DND-41 (cell line): ENCODE results near the gene GRID1.

ENCODE experiments used
- ATAC-seq: fragments of 200-7000 bp; cut with Tn5 transposase; 3 replicates; pipeline ENCODE4 v1.9.1; 2021; ENCODE audit warnings: low read depth; ENCODE audit not compliant: insufficient read depth
- DNase-seq: peaks from one replicate; pipeline ENCODE4 v3.0.0-alpha.2; 2020
- H2AFZ ChIP-seq: 2 replicates; pipeline ENCODE4 v1.6.0; 2012; ENCODE audit warnings: low read depth, low read length
- H3K27ac ChIP-seq: 2 replicates; pipeline ENCODE4 v1.5.1; 2012; ENCODE audit warnings: low read length, inconsistent platforms
- H3K27me3 ChIP-seq: fragments of 200-600 bp; sonication (generic); 2 replicates; pipeline ENCODE4 v1.6.0; 2012; ENCODE audit warnings: low read length, mild to moderate bottlenecking, inconsistent platforms; ENCODE audit not compliant: insufficient read depth, poor library complexity
- H3K36me3 ChIP-seq: 2 replicates; pipeline ENCODE4 v1.5.1; 2012; ENCODE audit warnings: low read length, inconsistent platforms; ENCODE audit not compliant: insufficient read depth
- H3K4me1 ChIP-seq: 2 replicates; pipeline ENCODE4 v1.5.1; 2012; ENCODE audit warnings: mild to moderate bottlenecking, low read length; ENCODE audit not compliant: insufficient read depth
- H3K4me2 ChIP-seq: 2 replicates; pipeline ENCODE4 v1.6.0; 2012; ENCODE audit warnings: mild to moderate bottlenecking, moderate library complexity, low read length, inconsistent platforms; ENCODE audit not compliant: insufficient read depth
- H3K4me3 ChIP-seq, 2 experiments: fragments of 200-600 bp in 1 of 2; shearing (Covaris generic) in 1 of 2; 2 replicates each; pipeline ENCODE4 v1.5.1; 2012 to 2016; ENCODE audit warnings: inconsistent platforms in 2 of 2, low read length in 2 of 2, mild to moderate bottlenecking in 2 of 2, low read depth in 1 of 2, moderate library complexity in 1 of 2
- H3K79me2 ChIP-seq: 2 replicates; pipeline ENCODE4 v1.6.0; 2012; ENCODE audit warnings: low read length, inconsistent platforms; ENCODE audit not compliant: insufficient read depth
- H3K9ac ChIP-seq: 2 replicates; pipeline ENCODE4 v1.6.0; 2012; ENCODE audit warnings: low read depth, mild to moderate bottlenecking, inconsistent platforms, low read length, moderate library complexity
- H3K9me3 ChIP-seq: 2 replicates; pipeline ENCODE4 v1.5.1; 2012; ENCODE audit warnings: low read length, moderate library complexity, mild to moderate bottlenecking, inconsistent platforms; ENCODE audit not compliant: insufficient read depth, severe bottlenecking
- H4K20me1 ChIP-seq: 2 replicates; pipeline ENCODE4 v1.6.0; 2012; ENCODE audit warnings: low read length; ENCODE audit not compliant: insufficient read depth
- CTCF ChIP-seq: IDR thresholded peaks from 2 replicates; pipeline ENCODE4 v1.5.1; 2012; ENCODE audit warnings: borderline replicate concordance, low read length, moderate library complexity, mild to moderate bottlenecking; ENCODE audit not compliant: poor library complexity, severe bottlenecking; ENCODE audit errors: extremely low read depth
- EZH2 ChIP-seq: IDR thresholded peaks from 3 replicates; pipeline ENCODE4 v1.6.1; 2012; ENCODE audit warnings: borderline replicate concordance, low read depth, mild to moderate bottlenecking, moderate library complexity, low read length, inconsistent platforms; ENCODE audit not compliant: severe bottlenecking

The GRID1 gene

GRCh38 chr10:86410542-86411124, 44.0 kb upstream of the GRID1 start:
- Histone ChIP-seq H3K79me2 (no peaks in the 10 kb centered on the region), H3K9me3 (no peaks in the 10 kb centered on the region), H3K4me1 (peaks cover 48% of the 10 kb centered on the region), H4K20me1 (no peaks in the 10 kb centered on the region), H3K27ac (peak overlapping the region; percentile 95), H3K4me3 (peak overlapping the region in 1 of 2 experiments; percentile 43; a peak in 2 of 4 replicates), H3K9ac (peak overlapping the region; percentile 47), H2AFZ (peak overlapping the region; percentile 62), H3K27me3 (no peaks in the 10 kb centered on the region), H3K4me2 (peak overlapping the region; percentile 60), H3K36me3 (no peaks in the 10 kb centered on the region)
- ATAC-seq (no peak), DNase-seq (no peak)
- no peak for TF ChIP-seq CTCF
- no peak for TF ChIP-seq EZH2

- H2AFZ ChIP-seq, result no peak overlapping the region
- ATAC-seq, result no peak
- H3K27me3 ChIP-seq, result no peaks in the 10 kb centered on the region
- H3K4me2 ChIP-seq, result no peak overlapping the region
- peaks cover 40% of the 10 kb centered on the region for H3K4me1 ChIP-seq
- H3K9me3 ChIP-seq, result no peaks in the 10 kb centered on the region
- H3K27ac ChIP-seq, result no peak overlapping the region
- TF ChIP-seq CTCF (no peak), EZH2 (no peak)
- H4K20me1 ChIP-seq, result no peaks in the 10 kb centered on the region
- H3K9ac ChIP-seq, result no peak overlapping the region
- DNase-seq, result no peak
- no peak overlapping the region for H3K4me3 ChIP-seq
- H3K79me2 ChIP-seq, result no peaks in the 10 kb centered on the region
- H3K36me3 ChIP-seq, result no peaks in the 10 kb centered on the region
Observed at GRCh38 chr10:86409183-86409582, 42.6 kb upstream of the GRID1 start.

- Histone ChIP-seq H3K9ac (no peak overlapping the region), H3K4me1 (peaks cover 16% of the 10 kb centered on the region), H4K20me1 (no peaks in the 10 kb centered on the region), H3K4me3 (no peak overlapping the region), H3K36me3 (no peaks in the 10 kb centered on the region), H2AFZ (no peak overlapping the region), H3K9me3 (no peaks in the 10 kb centered on the region), H3K79me2 (no peaks in the 10 kb centered on the region), H3K27me3 (no peaks in the 10 kb centered on the region), H3K27ac (no peak overlapping the region), H3K4me2 (no peak overlapping the region)
- ATAC-seq (no peak), DNase-seq (no peak)
- TF ChIP-seq CTCF (no peak), EZH2 (no peak)
Observed at GRCh38 chr10:86403183-86403797, 36.7 kb upstream of the GRID1 start.
